ENCODE measurements around the gene LSM14A.
"Not testable (repeated sequence)": the region's sequence is repeated elsewhere in the genome, so short reads cannot be mapped to it uniquely, and the experiment has no call there.

LSM14A gene

GRCh38 chr19:34253681-34254045 is 81.4 kb downstream of the LSM14A start:
- FAIRE-seq; DNase-seq (ENCODE audit: insufficient read length, low spot score): not testable (repeated sequence)

- FAIRE-seq (peak; percentile 55), DNase-seq (ENCODE audit: insufficient read length, low spot score) (peak; percentile 95)
Observed at GRCh38 chr19:34254046-34254697, 81.9 kb downstream of the LSM14A start, which contains the start of gene GARRE1. GARRE1 (plus strand) TSS chr19:34254554; CDS start chr19:34300474, 45,920 bp downstream.

GRCh38 chr19:34254698-34255432 is 82.6 kb downstream of the LSM14A start:
- DNase-seq (ENCODE audit: insufficient read length, low spot score) (peak; percentile 57), FAIRE-seq (no peak)

DNA sequence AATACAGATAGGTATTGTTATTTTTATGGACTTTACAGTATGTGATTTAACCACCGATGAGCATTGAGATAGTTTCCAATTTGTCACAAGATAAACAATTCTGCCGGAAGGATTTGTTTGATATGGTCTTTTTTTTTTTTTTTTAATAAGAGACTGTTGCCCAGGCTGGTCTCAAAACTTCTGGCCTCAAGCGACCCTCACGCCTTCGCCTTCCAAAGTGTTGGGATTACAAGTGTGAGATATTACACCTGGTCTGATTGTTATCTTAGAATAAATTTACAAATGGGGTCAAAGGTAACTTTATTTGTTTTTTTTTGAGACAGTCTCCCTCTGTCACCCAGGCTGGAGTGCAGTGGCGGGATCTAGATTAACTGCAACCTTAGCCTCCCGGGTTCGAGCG is 83.2 kb downstream of the LSM14A start:
- no peak for FAIRE-seq
- no peak for DNase-seq (ENCODE audit: insufficient read length, low spot score)

DNA sequence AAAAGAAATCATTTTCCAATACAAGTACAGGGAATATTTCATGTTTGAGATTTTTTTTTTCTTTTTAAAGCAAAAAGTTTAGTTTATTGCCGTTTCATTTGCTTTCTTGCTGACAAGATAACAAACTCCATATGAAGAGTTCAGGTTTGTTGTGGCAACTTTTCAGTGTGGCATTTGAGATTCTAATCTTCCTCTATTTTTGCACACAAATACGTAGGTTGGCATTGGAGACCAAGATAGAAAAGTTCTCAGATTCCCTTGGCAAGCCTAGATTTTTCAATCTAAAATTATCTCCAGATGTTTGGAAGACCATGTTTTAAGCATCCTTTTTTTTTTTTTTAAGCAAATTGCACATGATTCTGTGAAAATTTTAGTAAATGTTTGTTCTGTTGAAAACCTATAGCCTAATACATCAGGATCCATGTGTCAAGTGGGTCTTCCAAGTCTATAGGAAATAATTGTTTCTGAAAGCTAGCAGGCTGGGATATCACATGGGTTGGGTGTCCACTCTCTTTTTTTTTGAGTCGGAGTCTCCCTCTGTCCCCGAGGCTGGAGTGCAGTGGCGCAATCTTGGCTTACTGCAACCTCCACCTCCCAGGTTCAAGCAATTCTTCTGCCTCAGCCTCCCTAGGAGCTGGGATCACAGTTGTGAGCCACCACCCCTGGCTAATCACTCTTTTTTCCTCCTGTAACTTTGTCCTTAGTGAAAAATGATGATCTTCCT is 84.7 kb downstream of the LSM14A start:
- no peak for DNase-seq (ENCODE audit: insufficient read length, low spot score)
- no peak for FAIRE-seq

GRCh38 chr19:34257559-34257924 is 85.2 kb downstream of the LSM14A start:
- DNase-seq (ENCODE audit: insufficient read length, low spot score): no peak

DNA sequence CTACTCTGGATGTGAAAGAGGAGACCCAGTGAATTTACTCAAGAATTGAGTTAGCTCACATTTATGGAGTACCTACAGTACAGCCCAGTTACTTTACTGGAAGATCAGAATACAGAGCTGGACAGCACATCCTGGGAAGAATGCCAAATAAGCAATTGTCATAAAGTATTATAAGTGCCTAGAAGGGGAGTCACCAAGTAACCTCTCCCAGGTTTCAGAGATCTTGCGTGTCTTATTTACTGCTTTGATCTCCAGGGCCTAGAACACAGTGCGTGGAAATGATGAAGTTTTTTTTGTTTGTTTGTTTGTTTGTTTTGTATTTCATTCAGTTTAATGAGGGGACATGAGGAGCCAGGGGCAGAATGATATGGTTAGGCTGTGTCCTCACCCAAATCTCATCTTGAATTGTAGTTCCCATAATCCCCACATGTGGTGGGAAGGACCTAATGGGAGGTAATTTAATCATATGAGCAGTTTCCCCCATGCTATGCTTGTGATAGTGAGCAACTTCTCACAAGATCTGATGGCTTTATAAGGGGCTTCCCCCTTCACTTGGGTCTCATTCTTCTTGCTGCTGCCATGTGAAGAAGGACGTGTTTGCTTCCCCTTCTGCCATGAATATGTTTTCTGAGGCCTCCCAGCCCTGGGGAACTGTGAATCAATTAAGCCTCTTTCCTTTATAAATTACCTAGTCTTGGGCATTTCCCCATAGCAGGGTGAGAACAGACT is 87.2 kb downstream of the LSM14A start:
- no peak for FAIRE-seq
- DNase-seq (ENCODE audit: insufficient read length, low spot score): no peak

More at GRCh38 chr19:34257559-34257924, 85.2 kb downstream of the LSM14A start:
- FAIRE-seq: no peak

- DNase-seq (ENCODE audit: insufficient read length, low spot score) (no peak), FAIRE-seq (no peak)
Observed at GRCh38 chr19:34260771-34261173, 88.5 kb downstream of the LSM14A start.

- DNase-seq (ENCODE audit: insufficient read length, low spot score) (no peak), FAIRE-seq (no peak)
Observed at GRCh38 chr19:34261334-34262109, 89.2 kb downstream of the LSM14A start.

DNA sequence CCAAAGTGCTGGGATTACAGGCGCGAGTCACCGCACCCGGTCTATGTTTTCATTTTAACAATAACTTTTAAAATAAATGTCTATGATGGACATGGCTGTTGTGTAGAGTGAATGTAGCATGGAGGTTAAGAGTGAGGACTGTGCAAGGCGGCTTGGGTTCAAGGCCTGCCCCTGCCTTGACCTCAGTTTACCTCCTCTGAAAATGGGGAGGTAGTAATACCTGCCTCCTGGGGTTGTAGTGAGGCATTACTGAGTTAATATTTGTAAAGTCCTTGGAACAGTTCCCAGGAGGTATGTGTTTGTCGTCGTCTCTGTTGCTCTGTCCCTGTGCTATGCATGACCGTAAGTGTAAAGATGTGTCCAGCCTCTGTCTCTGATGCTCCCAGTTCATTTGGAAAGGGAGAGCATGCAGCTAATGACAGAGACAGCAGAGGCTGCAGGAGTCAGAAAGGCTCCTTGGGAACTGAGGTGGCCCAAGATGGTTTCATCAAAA is 91.5 kb downstream of the LSM14A start:
- no peak for FAIRE-seq
- no peak for DNase-seq (ENCODE audit: insufficient read length, low spot score)

GRCh38 chr19:34265221-34265650 is 92.9 kb downstream of the LSM14A start:
- FAIRE-seq (no peak), DNase-seq (ENCODE audit: insufficient read length, low spot score) (no peak)

DNA sequence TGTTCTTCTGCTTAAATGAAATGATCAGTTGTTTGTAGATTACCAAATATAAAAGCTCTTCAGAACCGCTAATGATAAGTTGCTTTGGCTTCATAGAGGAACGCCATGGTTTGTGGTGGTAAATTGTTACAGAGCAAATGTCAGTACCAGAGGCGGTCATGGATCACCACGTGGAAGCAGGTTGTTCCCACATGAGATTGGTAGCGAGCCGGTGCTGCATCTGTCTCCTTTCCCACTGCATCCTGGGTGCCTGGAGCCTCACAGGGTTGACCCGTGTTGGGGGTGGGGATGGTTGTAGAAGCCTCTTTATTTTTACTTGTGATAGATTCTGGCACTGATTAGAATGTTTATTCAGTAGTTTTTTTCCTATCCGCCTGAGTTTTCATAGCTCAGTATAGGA is 96.8 kb downstream of the LSM14A start:
- FAIRE-seq (no peak), DNase-seq (ENCODE audit: insufficient read length, low spot score) (no peak)

DNA sequence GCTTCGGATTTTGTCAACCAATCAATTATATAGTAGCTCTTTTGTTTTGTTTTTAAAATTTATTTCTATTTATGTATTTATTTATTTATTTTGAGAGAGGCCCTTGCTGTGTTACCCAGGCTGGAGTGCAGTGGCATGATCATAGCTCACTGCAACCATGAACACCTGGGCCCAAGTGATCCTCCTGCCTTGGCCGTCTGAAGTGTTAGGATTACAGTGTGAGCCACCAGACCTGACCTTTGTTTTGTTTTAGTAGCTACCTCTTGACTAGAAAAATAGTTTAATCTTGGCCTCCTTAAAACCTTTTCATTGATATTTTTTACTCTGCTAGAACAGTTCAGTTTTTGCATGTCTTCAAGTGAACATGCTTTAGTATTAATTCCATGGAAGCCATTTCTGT is 97.2 kb downstream of the LSM14A start:
- FAIRE-seq (peak; percentile 23), DNase-seq (ENCODE audit: insufficient read length, low spot score) (no peak)

GRCh38 chr19:34269968-34270621 is 97.8 kb downstream of the LSM14A start:
- DNase-seq (ENCODE audit: insufficient read length, low spot score) (peak; percentile 57), FAIRE-seq (peak; percentile 88)

- no peak for FAIRE-seq
- no peak for DNase-seq (ENCODE audit: insufficient read length, low spot score)
Observed at GRCh38 chr19:34273121-34273520, 100.8 kb downstream of the LSM14A start.

GRCh38 chr19:34274284-34274826 is 102.1 kb downstream of the LSM14A start:
- DNase-seq (ENCODE audit: insufficient read length, low spot score): no peak
- no peak for FAIRE-seq

- FAIRE-seq (no peak), DNase-seq (ENCODE audit: insufficient read length, low spot score) (no peak)
Observed at GRCh38 chr19:34274827-34275625, 102.7 kb downstream of the LSM14A start.

DNA sequence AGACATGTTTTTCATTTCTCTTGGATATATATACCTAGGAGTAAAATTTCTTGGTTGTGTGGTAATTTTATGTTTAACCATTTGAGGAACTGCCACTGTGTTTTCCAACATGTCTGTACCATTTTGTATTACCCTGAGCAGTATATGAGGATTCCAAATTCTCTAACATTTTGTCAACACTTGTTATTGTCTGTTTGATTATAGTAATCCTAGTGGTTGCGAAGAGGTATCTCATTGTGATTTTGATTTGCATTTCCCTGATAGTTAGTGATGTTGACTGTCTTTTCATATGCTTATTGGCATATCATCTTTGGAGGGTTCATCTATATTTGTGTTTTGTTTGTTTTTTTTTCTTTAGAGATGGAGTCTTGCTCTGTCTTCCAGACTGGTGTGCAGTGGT is 103.4 kb downstream of the LSM14A start:
- DNase-seq (ENCODE audit: insufficient read length, low spot score) (no peak), FAIRE-seq (no peak)
